ENCODE data around the gene RNF8. TPM values are rescaled to one million over a fixed set of nuclear protein-coding genes. Genes with fewer than 3 reads are reported as not detected.

The RNF8 gene
- total RNA-seq, 3 donors from 2014 or later (not counting 1 experiment from before 2014, with no cell fraction given), result 11.4 to 18.2 (median 14.0) TPM

GRCh38 chr6:37354526-37355384, 972 bp downstream of the RNF8 start:
- Mint-ChIP-seq H3K9me3 (no peaks in the 10 kb centered on the region), H3K27ac (peak overlapping the region; percentile 80 to 95), H3K4me1 (peaks cover 51 to 55% of the 10 kb centered on the region in 2 donors), H3K36me3 (no peaks in the 10 kb centered on the region), H3K27me3 (ENCODE audit: low read depth in 2 of 2) (no peaks in the 10 kb centered on the region), H3K4me3 (peak overlapping the region; percentile 97)
- peak in 1 of 3 donors; percentile 6 for ATAC-seq
- no peaks in the 10 kb centered on the region for H3K36me3 ChIP-seq (ENCODE audit: control insufficient read depth, insufficient read depth, low read length)
- TF ChIP-seq, protein P1, sequence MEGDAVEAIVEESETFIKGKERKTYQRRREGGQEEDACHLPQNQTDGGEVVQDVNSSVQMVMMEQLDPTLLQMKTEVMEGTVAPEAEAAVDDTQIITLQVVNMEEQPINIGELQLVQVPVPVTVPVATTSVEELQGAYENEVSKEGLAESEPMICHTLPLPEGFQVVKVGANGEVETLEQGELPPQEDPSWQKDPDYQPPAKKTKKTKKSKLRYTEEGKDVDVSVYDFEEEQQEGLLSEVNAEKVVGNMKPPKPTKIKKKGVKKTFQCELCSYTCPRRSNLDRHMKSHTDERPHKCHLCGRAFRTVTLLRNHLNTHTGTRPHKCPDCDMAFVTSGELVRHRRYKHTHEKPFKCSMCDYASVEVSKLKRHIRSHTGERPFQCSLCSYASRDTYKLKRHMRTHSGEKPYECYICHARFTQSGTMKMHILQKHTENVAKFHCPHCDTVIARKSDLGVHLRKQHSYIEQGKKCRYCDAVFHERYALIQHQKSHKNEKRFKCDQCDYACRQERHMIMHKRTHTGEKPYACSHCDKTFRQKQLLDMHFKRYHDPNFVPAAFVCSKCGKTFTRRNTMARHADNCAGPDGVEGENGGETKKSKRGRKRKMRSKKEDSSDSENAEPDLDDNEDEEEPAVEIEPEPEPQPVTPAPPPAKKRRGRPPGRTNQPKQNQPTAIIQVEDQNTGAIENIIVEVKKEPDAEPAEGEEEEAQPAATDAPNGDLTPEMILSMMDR (IDR thresholded peaks at IDR 0.05), result no peak
- H3K4me1 ChIP-seq (ENCODE audit: control insufficient read depth, insufficient read depth, low read length), result peaks cover 17% of the 10 kb centered on the region
- DNase-seq, result peak in 1 of 2 donors; percentile 23
- WGBS (ENCODE audit: insufficient coverage), result 8% methylated on average over 44 of the region's 44 CpGs
- H3K9me3 ChIP-seq (ENCODE audit: control insufficient read depth, insufficient read depth, low read length), result no peaks in the 10 kb centered on the region
- H3K27ac ChIP-seq (ENCODE audit: low read length), result no peak overlapping the region
- peak overlapping the region; percentile 94 for H3K4me3 ChIP-seq (ENCODE audit: low read length)
- H3K27me3 ChIP-seq (ENCODE audit: control insufficient read depth, insufficient read depth, low read length), result no peaks in the 10 kb centered on the region
- intact Hi-C loops (cut with micrococcal nuclease), result no loop called here

DNA sequence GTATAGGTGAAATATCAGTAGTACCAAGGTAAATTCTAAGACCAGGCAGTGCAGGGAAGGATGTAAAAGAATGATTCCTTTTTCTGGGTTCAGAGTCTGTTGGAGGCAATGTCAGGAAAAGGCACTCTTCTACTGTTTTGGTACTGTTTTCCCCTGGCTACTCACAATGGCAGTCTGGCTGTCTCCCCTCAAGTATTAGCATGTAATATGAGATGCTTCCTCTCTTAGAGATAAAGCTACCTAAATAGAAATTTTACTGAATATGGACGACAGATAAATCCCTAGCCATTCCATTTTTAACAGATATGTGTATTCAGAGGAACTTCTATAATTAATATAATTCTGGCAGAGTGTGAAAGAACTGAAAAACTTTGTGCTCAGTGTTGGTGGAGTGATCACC, 3.5 kb downstream of the RNF8 start:
- Histone ChIP-seq H3K36me3 (ENCODE audit: control insufficient read depth, insufficient read depth, low read length) (peaks cover 11% of the 10 kb centered on the region), H3K4me1 (ENCODE audit: control insufficient read depth, insufficient read depth, low read length) (peaks cover 17% of the 10 kb centered on the region), H3K9me3 (ENCODE audit: control insufficient read depth, insufficient read depth, low read length) (no peaks in the 10 kb centered on the region), H3K4me3 (ENCODE audit: low read length) (no peak overlapping the region), H3K27me3 (ENCODE audit: control insufficient read depth, insufficient read depth, low read length) (no peaks in the 10 kb centered on the region), H3K27ac (ENCODE audit: low read length) (no peak overlapping the region)
- no peak overlapping the region for H3K27ac Mint-ChIP-seq
- TF ChIP-seq, protein P1 (IDR thresholded peaks at IDR 0.05), result no peak
- intact Hi-C loops (cut with micrococcal nuclease), result no loop called here
- H3K4me3 Mint-ChIP-seq, result no peak overlapping the region
- H3K4me1 Mint-ChIP-seq, result peaks cover 51 to 55% of the 10 kb centered on the region in 2 donors
- WGBS (ENCODE audit: insufficient coverage), result no CpG with 5 or more reads among the region's 1 CpG
- H3K36me3 Mint-ChIP-seq, result no peaks in the 10 kb centered on the region
- ATAC-seq, result no peak
- DNase-seq, result no peak
- no peaks in the 10 kb centered on the region for H3K9me3 Mint-ChIP-seq
- H3K27me3 Mint-ChIP-seq (ENCODE audit: low read depth in 2 of 2), result no peaks in the 10 kb centered on the region

GRCh38 chr6:37357860-37358259, 4.1 kb downstream of the RNF8 start:
- Histone ChIP-seq H3K27me3 (ENCODE audit: control insufficient read depth, insufficient read depth, low read length) (no peaks in the 10 kb centered on the region), H3K27ac (ENCODE audit: low read length) (no peak overlapping the region), H3K4me3 (ENCODE audit: low read length) (no peak overlapping the region), H3K9me3 (ENCODE audit: control insufficient read depth, insufficient read depth, low read length) (no peaks in the 10 kb centered on the region), H3K36me3 (ENCODE audit: control insufficient read depth, insufficient read depth, low read length) (peaks cover 11% of the 10 kb centered on the region), H3K4me1 (ENCODE audit: control insufficient read depth, insufficient read depth, low read length) (peaks cover 17% of the 10 kb centered on the region)
- intact Hi-C loops (cut with micrococcal nuclease), result no loop called here
- ATAC-seq (no peak), DNase-seq (no peak)
- H3K9me3 Mint-ChIP-seq, result no peaks in the 10 kb centered on the region
- H3K27me3 Mint-ChIP-seq (ENCODE audit: low read depth in 2 of 2), result no peaks in the 10 kb centered on the region
- peaks cover 51 to 55% of the 10 kb centered on the region in 2 donors for H3K4me1 Mint-ChIP-seq
- no peak overlapping the region for H3K4me3 Mint-ChIP-seq
- H3K27ac Mint-ChIP-seq, result no peak overlapping the region
- 94% methylated on average over 1 of the region's 2 CpGs for WGBS (ENCODE audit: insufficient coverage)
- H3K36me3 Mint-ChIP-seq, result peaks cover 1% of the 10 kb centered on the region
- TF ChIP-seq, protein P1 (IDR thresholded peaks at IDR 0.05), result no peak

Measured in natural killer cell (primary cell).